OCI-LY7 (cell line): ENCODE data around the gene GNAQ. TPM values are rescaled to one million over a fixed set of nuclear protein-coding genes. Genes with fewer than 3 reads are reported as not detected.

Experiments
- BruUV-seq: library from RNA; stranded (reverse); fragments of 400-500 nt; replicated peaks from 2 replicates; lab custom pipeline; 2021; lab: Mats Ljungman, UMichigan
- CTCF ChIA-PET: fragments of 300-600 bp; sonication (Branson Sonifier 250); formaldehyde crosslinking; loops from one replicate; lab custom pipeline; 2022; ENCODE audit warnings: antibody characterized with exemption; ENCODE audit not compliant: unreplicated experiment; lab: Charles Lee
- POLR2A ChIA-PET: fragments of 300-600 bp; sonication (Branson Sonifier 250); formaldehyde crosslinking; loops from one replicate; lab custom pipeline; 2022; ENCODE audit warnings: antibody characterized with exemption; lab: Charles Lee
- DNase-seq: peaks from one replicate; pipeline ENCODE4 v3.0.0-alpha.2; 2015; ENCODE audit warnings: low spot score
- H2AFZ ChIP-seq: fragments of 200-600 bp; sonication (generic), shearing (Covaris generic); 2 replicates; pipeline ENCODE4 v1.6.1; 2014; ENCODE audit warnings: mild to moderate bottlenecking, antibody characterized with exemption, low read length, moderate library complexity
- H3K27ac ChIP-seq: fragments of 200-600 bp; sonication (generic); 2 replicates; pipeline ENCODE4 v1.5.1; 2014; ENCODE audit warnings: mixed run types, low read depth, mild to moderate bottlenecking, moderate library complexity, low read length, inconsistent platforms; ENCODE audit not compliant: poor library complexity, severe bottlenecking
- H3K36me3 ChIP-seq: fragments of 200-600 bp; sonication (generic); 2 replicates; pipeline ENCODE4 v1.6.1; 2014; ENCODE audit warnings: mild to moderate bottlenecking, antibody characterized with exemption, low read length, moderate library complexity, mixed read lengths; ENCODE audit not compliant: insufficient read depth
- H3K4me1 ChIP-seq: fragments of 200-600 bp; sonication (generic); 2 replicates; pipeline ENCODE4 v1.5.1; 2014; ENCODE audit warnings: mild to moderate bottlenecking, low read length; ENCODE audit not compliant: insufficient read depth, poor library complexity, severe bottlenecking
- H3K4me2 ChIP-seq: fragments of 200-600 bp; sonication (generic); 2 replicates; pipeline ENCODE4 v1.6.1; 2014; ENCODE audit warnings: mild to moderate bottlenecking, low read length
- H3K4me3 ChIP-seq: fragments of 200-600 bp; sonication (generic); 2 replicates; pipeline ENCODE4 v1.5.1; 2014; ENCODE audit warnings: mild to moderate bottlenecking, low read depth, low read length; ENCODE audit not compliant: poor library complexity, severe bottlenecking
- H3K79me2 ChIP-seq: fragments of 200-600 bp; sonication (generic); 2 replicates; pipeline ENCODE4 v1.6.1; 2016; ENCODE audit warnings: low read depth, mild to moderate bottlenecking, low read length, moderate library complexity, mixed read lengths; ENCODE audit not compliant: insufficient read depth
- H3K9me2 ChIP-seq: fragments of 200-600 bp; sonication (generic); 2 replicates; pipeline ENCODE4 v1.6.1; 2016; ENCODE audit warnings: mild to moderate bottlenecking, low read length, mixed read lengths; ENCODE audit not compliant: insufficient read depth
- H3K9me3 ChIP-seq: fragments of 200-600 bp; sonication (generic); 2 replicates; pipeline ENCODE4 v1.6.1; 2014; ENCODE audit warnings: mild to moderate bottlenecking, mixed run types, low read length, mixed read lengths
- H4K20me1 ChIP-seq: fragments of 200-600 bp; sonication (generic); 2 replicates; pipeline ENCODE4 v1.6.1; 2014; ENCODE audit warnings: mild to moderate bottlenecking, antibody characterized with exemption, low read length, moderate library complexity, mixed read lengths; ENCODE audit not compliant: insufficient read depth
- CTCF ChIP-seq: fragments of 200-600 bp; sonication (generic); conservative IDR thresholded peaks from 2 replicates; pipeline ENCODE4 v1.5.1; 2014; ENCODE audit warnings: mild to moderate bottlenecking, antibody characterized with exemption, low read length, moderate library complexity, mixed read lengths
- EZH2phosphoT487 ChIP-seq: fragments of 200-600 bp; sonication (generic); IDR thresholded peaks from 2 replicates; pipeline ENCODE4 v1.6.1; 2018; ENCODE audit warnings: low read depth, borderline replicate concordance, mild to moderate bottlenecking, mixed run types, antibody characterized with exemption, low read length, moderate library complexity, mixed read lengths
- intact Hi-C: fragments of 100-400 bp; cut with micrococcal nuclease; formaldehyde crosslinking; loops from one replicate; pipeline ENCODE4 v1.10.0; 2022; ENCODE audit not compliant: unreplicated experiment
- total RNA-seq, 2 experiments: library from RNA; depleted of rRNA in 1 of 2; stranded (reverse); fragments of >200 nt in 1 of 2; shearing (Covaris generic) in 1 of 2; gene quantifications; 2 replicates each; pipeline ENCODE4 v1.2.3, GENCODE V29; 2014 to 2022

The GNAQ gene
- total RNA-seq, 2 experiments from 2014 or later, result not detected

GRCh38 chr9:78030553-78031443 lies 813 bp downstream of the GNAQ start:
- intact Hi-C loops, result no loop called here
- Histone ChIP-seq H2AFZ (no peak overlapping the region), H3K27ac (no peak overlapping the region), H3K4me1 (no peaks in the 10 kb centered on the region), H3K4me2 (no peak overlapping the region), H3K79me2 (no peaks in the 10 kb centered on the region), H4K20me1 (no peaks in the 10 kb centered on the region), H3K9me2 (no peaks in the 10 kb centered on the region), H3K36me3 (no peaks in the 10 kb centered on the region), H3K4me3 (no peak overlapping the region), H3K9me3 (no peaks in the 10 kb centered on the region)
- ChIA-PET POLR2A (no interaction called here), CTCF (no interaction called here)
- TF ChIP-seq CTCF (no peak), EZH2phosphoT487 (no peak)
- no TSS peak for BruUV-seq
- no peak for DNase-seq

GRCh38 chr9:78030296-78030552 lies 1.4 kb downstream of the GNAQ start:
- H3K4me1 ChIP-seq, result no peaks in the 10 kb centered on the region
- no peaks in the 10 kb centered on the region for H3K36me3 ChIP-seq
- H4K20me1 ChIP-seq, result no peaks in the 10 kb centered on the region
- no peaks in the 10 kb centered on the region for H3K9me3 ChIP-seq
- ChIA-PET CTCF (no interaction called here), POLR2A (no interaction called here)
- no peak overlapping the region for H2AFZ ChIP-seq
- TF ChIP-seq EZH2phosphoT487 (no peak), CTCF (no peak)
- no peaks in the 10 kb centered on the region for H3K9me2 ChIP-seq
- DNase-seq, result no peak
- H3K27ac ChIP-seq, result no peak overlapping the region
- intact Hi-C loops, result no loop called here
- H3K4me3 ChIP-seq, result no peak overlapping the region
- H3K79me2 ChIP-seq, result no peaks in the 10 kb centered on the region
- H3K4me2 ChIP-seq, result no peak overlapping the region
- no TSS peak for BruUV-seq

- no TSS peak for BruUV-seq
- CTCF ChIA-PET, result no interaction called here
- DNase-seq, result no peak
- H3K36me3 ChIP-seq, result no peaks in the 10 kb centered on the region
- H3K4me1 ChIP-seq, result no peaks in the 10 kb centered on the region
- no peaks in the 10 kb centered on the region for H3K79me2 ChIP-seq
- no peak for TF ChIP-seq EZH2phosphoT487
- no peak for TF ChIP-seq CTCF
- POLR2A ChIA-PET, result no interaction called here
- no peak overlapping the region for H3K4me3 ChIP-seq
- no peaks in the 10 kb centered on the region for H4K20me1 ChIP-seq
- no peaks in the 10 kb centered on the region for H3K9me2 ChIP-seq
- intact Hi-C loops, result no loop called here
- H3K27ac ChIP-seq, result no peak overlapping the region
- H2AFZ ChIP-seq, result no peak overlapping the region
- H3K4me2 ChIP-seq, result no peak overlapping the region
- H3K9me3 ChIP-seq, result no peaks in the 10 kb centered on the region
These were observed 1.9 kb downstream of the GNAQ start for GRCh38 chr9:78029551-78030295.
